ENCODE results near the gene UBE3C.

The UBE3C gene

DNA sequence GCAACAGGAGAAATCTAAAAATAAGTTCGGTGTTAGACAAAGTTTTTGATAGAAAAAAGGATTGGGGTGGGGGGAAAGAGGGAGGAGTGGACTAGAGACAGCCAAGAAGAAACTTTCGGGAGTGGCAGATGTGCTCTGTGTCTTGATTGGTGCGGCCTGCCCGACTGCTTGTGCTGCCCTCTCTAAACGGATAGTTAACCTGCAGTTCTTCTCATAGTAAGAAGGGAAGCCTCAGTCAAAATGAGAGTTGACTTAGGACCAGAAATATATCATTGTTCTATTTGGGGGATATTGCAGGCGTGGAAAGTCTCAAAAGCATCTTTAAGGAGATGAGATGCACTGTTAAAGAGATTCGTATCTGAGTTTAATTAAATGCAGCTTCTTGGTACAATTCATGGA lies 39.3 kb downstream of the UBE3C start:
- no peak overlapping the region for H2BK120ac ChIP-seq (ENCODE audit: low read depth, low read length)
- H3K23ac ChIP-seq (ENCODE audit: low read length): no peak overlapping the region
- no peak overlapping the region for H3K56ac ChIP-seq (ENCODE audit: low read length)
- H3K4me2 ChIP-seq (ENCODE audit: low read length): no peak overlapping the region
- peaks cover 3% of the 10 kb centered on the region for H3K79me1 ChIP-seq (ENCODE audit: low read length)
- WGBS (ENCODE audit: extremely low coverage, insufficient coverage, low lambda C conversion rate): 100% methylated on average over 1 of the region's 7 CpGs
- H3K18ac ChIP-seq (ENCODE audit: low read length): no peak overlapping the region
- no peaks in the 10 kb centered on the region for H3K79me2 ChIP-seq (ENCODE audit: control insufficient read depth, insufficient read depth, low read length)
- no peak overlapping the region for H3K9ac ChIP-seq (ENCODE audit: low read length)
- H3K36me3 ChIP-seq (ENCODE audit: control insufficient read depth, insufficient read depth, low read length): peaks cover 11% of the 10 kb centered on the region
- no peak overlapping the region for H3K4ac ChIP-seq (ENCODE audit: low read depth, low read length)
- no peak overlapping the region for H3K4me3 ChIP-seq (ENCODE audit: low read length)
- no peak for DNase-seq
- H4K5ac ChIP-seq (ENCODE audit: low read length): no peak overlapping the region
- no peak overlapping the region for H2AK5ac ChIP-seq (ENCODE audit: low read length)
- H4K8ac ChIP-seq (ENCODE audit: low read depth, low read length): no peak overlapping the region
- H2BK5ac ChIP-seq (ENCODE audit: low read length): no peak overlapping the region
- no peaks in the 10 kb centered on the region for H3K27me3 ChIP-seq (ENCODE audit: insufficient read depth, low read length, poor library complexity)
- H2BK15ac ChIP-seq (replicated peaks; ENCODE audit: low read depth): no peak overlapping the region
- H3K4me1 ChIP-seq (ENCODE audit: control insufficient read depth, low read depth, low read length): no peaks in the 10 kb centered on the region
- no peak overlapping the region for H3K27ac ChIP-seq (ENCODE audit: low read depth, low read length)

- Histone ChIP-seq H3K4me1 (ENCODE audit: control insufficient read depth, low read depth, low read length) (no peaks in the 10 kb centered on the region), H3K9ac (ENCODE audit: low read length) (no peak overlapping the region), H3K18ac (ENCODE audit: low read length) (no peak overlapping the region), H4K5ac (ENCODE audit: low read length) (no peak overlapping the region), H3K27ac (ENCODE audit: low read depth, low read length) (no peak overlapping the region), H3K4me2 (ENCODE audit: low read length) (no peak overlapping the region), H3K27me3 (ENCODE audit: insufficient read depth, low read length, poor library complexity) (no peaks in the 10 kb centered on the region), H3K79me2 (ENCODE audit: control insufficient read depth, insufficient read depth, low read length) (no peaks in the 10 kb centered on the region), H4K8ac (ENCODE audit: low read depth, low read length) (no peak overlapping the region), H2BK15ac (replicated peaks; ENCODE audit: low read depth) (no peak overlapping the region), H3K4me3 (ENCODE audit: low read length) (no peak overlapping the region), H2BK5ac (ENCODE audit: low read length) (no peak overlapping the region), H2AK5ac (ENCODE audit: low read length) (no peak overlapping the region), H3K4ac (ENCODE audit: low read depth, low read length) (no peak overlapping the region), H3K36me3 (ENCODE audit: control insufficient read depth, insufficient read depth, low read length) (peaks cover 12% of the 10 kb centered on the region), H2BK120ac (ENCODE audit: low read depth, low read length) (no peak overlapping the region), H3K56ac (ENCODE audit: low read length) (no peak overlapping the region), H3K79me1 (ENCODE audit: low read length) (no peaks in the 10 kb centered on the region), H3K23ac (ENCODE audit: low read length) (no peak overlapping the region)
- no peak for DNase-seq
- no CpG with 5 or more reads among the region's 15 CpGs for WGBS (ENCODE audit: extremely low coverage, insufficient coverage, low lambda C conversion rate)
Observed at GRCh38 chr7:157183832-157184231, 45.1 kb downstream of the UBE3C start.

GRCh38 chr7:157188091-157188665 lies 49.5 kb downstream of the UBE3C start:
- H3K4me1 ChIP-seq (ENCODE audit: control insufficient read depth, low read depth, low read length): no peaks in the 10 kb centered on the region
- no peak overlapping the region for H3K56ac ChIP-seq (ENCODE audit: low read length)
- no peaks in the 10 kb centered on the region for H3K27me3 ChIP-seq (ENCODE audit: insufficient read depth, low read length, poor library complexity)
- no peak for DNase-seq
- H3K18ac ChIP-seq (ENCODE audit: low read length): no peak overlapping the region
- H3K79me2 ChIP-seq (ENCODE audit: control insufficient read depth, insufficient read depth, low read length): peaks cover 1% of the 10 kb centered on the region
- no peak overlapping the region for H4K5ac ChIP-seq (ENCODE audit: low read length)
- H3K4me2 ChIP-seq (ENCODE audit: low read length): no peak overlapping the region
- no peak overlapping the region for H2BK120ac ChIP-seq (ENCODE audit: low read depth, low read length)
- no peak overlapping the region for H3K23ac ChIP-seq (ENCODE audit: low read length)
- H2AK5ac ChIP-seq (ENCODE audit: low read length): no peak overlapping the region
- no peak overlapping the region for H3K4me3 ChIP-seq (ENCODE audit: low read length)
- no peak overlapping the region for H4K8ac ChIP-seq (ENCODE audit: low read depth, low read length)
- H2BK15ac ChIP-seq (replicated peaks; ENCODE audit: low read depth): no peak overlapping the region
- whole genome bisulfite sequencing (ENCODE audit: extremely low coverage, insufficient coverage, low lambda C conversion rate): no CpG with 5 or more reads among the region's 8 CpGs
- H3K36me3 ChIP-seq (ENCODE audit: control insufficient read depth, insufficient read depth, low read length): peaks cover 11% of the 10 kb centered on the region
- H3K79me1 ChIP-seq (ENCODE audit: low read length): peaks cover 3% of the 10 kb centered on the region
- no peak overlapping the region for H2BK5ac ChIP-seq (ENCODE audit: low read length)
- no peak overlapping the region for H3K4ac ChIP-seq (ENCODE audit: low read depth, low read length)
- no peak overlapping the region for H3K27ac ChIP-seq (ENCODE audit: low read depth, low read length)
- H3K9ac ChIP-seq (ENCODE audit: low read length): no peak overlapping the region

DNA sequence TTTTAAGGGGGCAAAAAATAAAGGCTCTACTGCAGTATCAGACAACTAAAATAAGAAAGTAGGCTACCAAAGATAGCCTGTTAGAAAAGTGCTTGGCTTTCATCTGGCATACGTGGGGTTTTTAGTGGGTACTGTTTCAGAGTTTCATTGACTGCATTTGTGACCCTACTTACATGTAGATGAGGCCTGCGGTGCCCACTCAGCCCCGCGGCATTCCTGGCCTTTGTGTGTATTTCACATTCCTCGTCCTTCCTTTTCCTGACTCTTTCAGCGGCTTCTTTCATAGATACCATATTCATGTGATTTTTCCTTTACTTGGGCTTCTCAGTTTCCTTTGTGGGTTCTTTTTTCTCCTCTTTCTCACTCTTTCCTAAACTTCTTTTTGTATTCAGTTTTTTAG lies 50.7 kb downstream of the UBE3C start:
- WGBS (ENCODE audit: extremely low coverage, insufficient coverage, low lambda C conversion rate): no CpG with 5 or more reads among the region's 6 CpGs
- no peak overlapping the region for H3K4ac ChIP-seq (ENCODE audit: low read depth, low read length)
- peak; percentile 27 for DNase-seq

GRCh38 chr7:157192861-157193260 lies 54.1 kb downstream of the UBE3C start:
- H3K27me3 ChIP-seq (ENCODE audit: insufficient read depth, low read length, poor library complexity): no peaks in the 10 kb centered on the region
- peaks cover 1% of the 10 kb centered on the region for H3K79me2 ChIP-seq (ENCODE audit: control insufficient read depth, insufficient read depth, low read length)
- no peaks in the 10 kb centered on the region for H3K4me1 ChIP-seq (ENCODE audit: control insufficient read depth, low read depth, low read length)
- no peak overlapping the region for H2BK120ac ChIP-seq (ENCODE audit: low read depth, low read length)
- no peak overlapping the region for H3K23ac ChIP-seq (ENCODE audit: low read length)
- no peak overlapping the region for H2BK5ac ChIP-seq (ENCODE audit: low read length)
- H3K79me1 ChIP-seq (ENCODE audit: low read length): peaks cover 5% of the 10 kb centered on the region
- peaks cover 9% of the 10 kb centered on the region for H3K36me3 ChIP-seq (ENCODE audit: control insufficient read depth, insufficient read depth, low read length)
- DNase-seq: no peak
- H3K4me2 ChIP-seq (ENCODE audit: low read length): no peak overlapping the region
- H2BK15ac ChIP-seq (replicated peaks; ENCODE audit: low read depth): no peak overlapping the region
- no peak overlapping the region for H4K5ac ChIP-seq (ENCODE audit: low read length)
- no peak overlapping the region for H3K18ac ChIP-seq (ENCODE audit: low read length)
- no peak overlapping the region for H3K27ac ChIP-seq (ENCODE audit: low read depth, low read length)
- H3K56ac ChIP-seq (ENCODE audit: low read length): no peak overlapping the region
- no peak overlapping the region for H4K8ac ChIP-seq (ENCODE audit: low read depth, low read length)
- no peak overlapping the region for H3K4me3 ChIP-seq (ENCODE audit: low read length)
- no peak overlapping the region for H3K4ac ChIP-seq (ENCODE audit: low read depth, low read length)
- WGBS (ENCODE audit: extremely low coverage, insufficient coverage, low lambda C conversion rate): no CpG with 5 or more reads among the region's 3 CpGs
- no peak overlapping the region for H3K9ac ChIP-seq (ENCODE audit: low read length)
- H2AK5ac ChIP-seq (ENCODE audit: low read length): no peak overlapping the region

More for the DNA sequence above, 50.7 kb downstream of the UBE3C start:
- Histone ChIP-seq H3K27me3 (ENCODE audit: insufficient read depth, low read length, poor library complexity) (no peaks in the 10 kb centered on the region), H3K79me1 (ENCODE audit: low read length) (peaks cover 3% of the 10 kb centered on the region), H3K9ac (ENCODE audit: low read length) (no peak overlapping the region), H3K18ac (ENCODE audit: low read length) (no peak overlapping the region), H3K36me3 (ENCODE audit: control insufficient read depth, insufficient read depth, low read length) (peaks cover 8% of the 10 kb centered on the region), H4K5ac (ENCODE audit: low read length) (no peak overlapping the region), H3K79me2 (ENCODE audit: control insufficient read depth, insufficient read depth, low read length) (peaks cover 1% of the 10 kb centered on the region), H3K4me3 (ENCODE audit: low read length) (no peak overlapping the region), H3K4me2 (ENCODE audit: low read length) (no peak overlapping the region), H2AK5ac (ENCODE audit: low read length) (no peak overlapping the region), H2BK15ac (replicated peaks; ENCODE audit: low read depth) (no peak overlapping the region), H2BK5ac (ENCODE audit: low read length) (no peak overlapping the region), H3K23ac (ENCODE audit: low read length) (no peak overlapping the region), H3K4me1 (ENCODE audit: control insufficient read depth, low read depth, low read length) (no peaks in the 10 kb centered on the region), H4K8ac (ENCODE audit: low read depth, low read length) (no peak overlapping the region), H2BK120ac (ENCODE audit: low read depth, low read length) (no peak overlapping the region), H3K56ac (ENCODE audit: low read length) (no peak overlapping the region), H3K27ac (ENCODE audit: low read depth, low read length) (no peak overlapping the region)

DNA sequence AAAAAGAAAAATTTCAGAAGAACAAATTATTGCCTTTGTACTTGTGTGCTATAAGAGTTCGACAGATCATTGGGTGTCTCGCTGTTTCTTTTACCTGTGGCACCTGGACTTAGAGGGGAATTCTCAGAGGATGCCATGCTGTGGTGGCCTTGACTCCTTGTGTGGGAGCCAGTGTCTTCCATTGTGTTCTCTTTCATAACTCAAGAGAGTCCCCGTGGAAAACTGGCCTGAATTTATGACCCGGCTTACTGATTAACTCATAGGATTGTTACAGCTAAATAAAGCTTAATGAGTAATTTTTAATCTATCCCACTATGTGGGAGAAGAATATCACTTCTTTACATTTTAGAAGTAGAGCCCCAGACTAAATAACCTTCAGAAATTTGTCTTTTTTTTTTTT lies 54.5 kb downstream of the UBE3C start:
- Histone ChIP-seq H3K18ac (ENCODE audit: low read length) (no peak overlapping the region), H2BK120ac (ENCODE audit: low read depth, low read length) (no peak overlapping the region), H2AK5ac (ENCODE audit: low read length) (no peak overlapping the region), H3K27me3 (ENCODE audit: insufficient read depth, low read length, poor library complexity) (no peaks in the 10 kb centered on the region), H3K56ac (ENCODE audit: low read length) (no peak overlapping the region), H2BK5ac (ENCODE audit: low read length) (no peak overlapping the region), H3K79me1 (ENCODE audit: low read length) (peaks cover 5% of the 10 kb centered on the region), H3K79me2 (ENCODE audit: control insufficient read depth, insufficient read depth, low read length) (peaks cover 1% of the 10 kb centered on the region), H4K8ac (ENCODE audit: low read depth, low read length) (no peak overlapping the region), H3K27ac (ENCODE audit: low read depth, low read length) (no peak overlapping the region), H4K5ac (ENCODE audit: low read length) (no peak overlapping the region), H3K4me1 (ENCODE audit: control insufficient read depth, low read depth, low read length) (no peaks in the 10 kb centered on the region), H3K9ac (ENCODE audit: low read length) (no peak overlapping the region), H3K4ac (ENCODE audit: low read depth, low read length) (no peak overlapping the region), H3K4me3 (ENCODE audit: low read length) (no peak overlapping the region), H3K4me2 (ENCODE audit: low read length) (no peak overlapping the region), H3K23ac (ENCODE audit: low read length) (no peak overlapping the region), H2BK15ac (replicated peaks; ENCODE audit: low read depth) (no peak overlapping the region), H3K36me3 (ENCODE audit: control insufficient read depth, insufficient read depth, low read length) (peaks cover 7% of the 10 kb centered on the region)
- WGBS (ENCODE audit: extremely low coverage, insufficient coverage, low lambda C conversion rate): no CpG with 5 or more reads among the region's 4 CpGs
- no peak for DNase-seq

All from mesendoderm (in vitro differentiated cells).